HFF-Myc (cell line): ENCODE measurements around the gene MIA2.

Source experiments
- DNase-seq: peaks from one replicate; pipeline ENCODE4 v3.0.0-alpha.2; 2011; ENCODE audit warnings: low read depth; ENCODE audit errors: extremely low read depth
- H3K4me3 ChIP-seq: replicated peaks from 2 replicates; pipeline ENCODE4 v1.5.1; 2011; ENCODE audit warnings: low read depth, mild to moderate bottlenecking, control low read depth, low read length
- TF ChIP-seq, protein P1 (sequence below): IDR thresholded peaks from 2 replicates; pipeline ENCODE4 v1.5.1; 2012; ENCODE audit warnings: mild to moderate bottlenecking, low read depth, low read length, control low read depth; ENCODE audit errors: missing control alignments

Gene MIA2

DNA sequence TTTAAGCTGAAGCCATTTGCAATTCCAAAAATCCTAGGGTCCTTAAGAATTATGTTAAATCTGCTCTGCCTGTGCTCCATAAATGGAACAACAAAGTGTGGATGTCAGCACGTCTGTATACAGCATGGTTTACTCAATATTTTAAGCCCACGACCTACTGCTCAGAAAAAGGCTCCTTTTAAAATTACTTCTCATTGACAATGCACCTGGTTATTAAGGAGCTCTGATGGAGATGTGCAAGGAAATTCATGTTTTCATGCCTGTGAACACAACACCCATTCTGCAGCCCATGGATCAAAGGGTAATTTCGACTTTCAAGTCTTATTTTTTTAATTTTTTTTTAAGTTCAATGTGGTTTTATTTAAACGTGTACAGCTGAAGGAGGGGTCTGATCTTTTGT is 150.5 kb downstream of the MIA2 start:
- TF ChIP-seq, protein P1, sequence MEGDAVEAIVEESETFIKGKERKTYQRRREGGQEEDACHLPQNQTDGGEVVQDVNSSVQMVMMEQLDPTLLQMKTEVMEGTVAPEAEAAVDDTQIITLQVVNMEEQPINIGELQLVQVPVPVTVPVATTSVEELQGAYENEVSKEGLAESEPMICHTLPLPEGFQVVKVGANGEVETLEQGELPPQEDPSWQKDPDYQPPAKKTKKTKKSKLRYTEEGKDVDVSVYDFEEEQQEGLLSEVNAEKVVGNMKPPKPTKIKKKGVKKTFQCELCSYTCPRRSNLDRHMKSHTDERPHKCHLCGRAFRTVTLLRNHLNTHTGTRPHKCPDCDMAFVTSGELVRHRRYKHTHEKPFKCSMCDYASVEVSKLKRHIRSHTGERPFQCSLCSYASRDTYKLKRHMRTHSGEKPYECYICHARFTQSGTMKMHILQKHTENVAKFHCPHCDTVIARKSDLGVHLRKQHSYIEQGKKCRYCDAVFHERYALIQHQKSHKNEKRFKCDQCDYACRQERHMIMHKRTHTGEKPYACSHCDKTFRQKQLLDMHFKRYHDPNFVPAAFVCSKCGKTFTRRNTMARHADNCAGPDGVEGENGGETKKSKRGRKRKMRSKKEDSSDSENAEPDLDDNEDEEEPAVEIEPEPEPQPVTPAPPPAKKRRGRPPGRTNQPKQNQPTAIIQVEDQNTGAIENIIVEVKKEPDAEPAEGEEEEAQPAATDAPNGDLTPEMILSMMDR, result no peak

DNA sequence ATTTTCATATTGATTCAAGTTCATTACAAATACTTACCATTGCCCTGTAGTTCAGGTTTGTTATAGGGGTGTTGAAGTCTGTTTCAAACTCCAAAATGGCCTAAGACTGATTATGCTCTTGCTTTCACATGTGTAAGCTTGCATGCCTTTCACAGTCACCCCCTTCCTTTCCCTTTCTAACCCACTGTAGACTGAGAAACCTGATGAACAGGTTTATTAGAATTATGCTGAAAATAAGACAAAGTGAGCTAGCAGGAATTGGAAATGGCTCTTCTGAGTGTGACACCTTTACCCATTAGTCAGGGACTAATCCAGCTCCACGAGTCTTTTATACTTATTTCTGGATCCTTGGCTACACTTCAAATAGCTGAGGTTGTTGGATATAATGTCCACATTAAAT is 159.6 kb downstream of the MIA2 start:
- no peak for DNase-seq
- no peak overlapping the region for H3K4me3 ChIP-seq
- TF ChIP-seq, protein P1, result no peak

More for the DNA sequence above, 150.5 kb downstream of the MIA2 start:
- no peak for DNase-seq
- no peak overlapping the region for H3K4me3 ChIP-seq

DNA sequence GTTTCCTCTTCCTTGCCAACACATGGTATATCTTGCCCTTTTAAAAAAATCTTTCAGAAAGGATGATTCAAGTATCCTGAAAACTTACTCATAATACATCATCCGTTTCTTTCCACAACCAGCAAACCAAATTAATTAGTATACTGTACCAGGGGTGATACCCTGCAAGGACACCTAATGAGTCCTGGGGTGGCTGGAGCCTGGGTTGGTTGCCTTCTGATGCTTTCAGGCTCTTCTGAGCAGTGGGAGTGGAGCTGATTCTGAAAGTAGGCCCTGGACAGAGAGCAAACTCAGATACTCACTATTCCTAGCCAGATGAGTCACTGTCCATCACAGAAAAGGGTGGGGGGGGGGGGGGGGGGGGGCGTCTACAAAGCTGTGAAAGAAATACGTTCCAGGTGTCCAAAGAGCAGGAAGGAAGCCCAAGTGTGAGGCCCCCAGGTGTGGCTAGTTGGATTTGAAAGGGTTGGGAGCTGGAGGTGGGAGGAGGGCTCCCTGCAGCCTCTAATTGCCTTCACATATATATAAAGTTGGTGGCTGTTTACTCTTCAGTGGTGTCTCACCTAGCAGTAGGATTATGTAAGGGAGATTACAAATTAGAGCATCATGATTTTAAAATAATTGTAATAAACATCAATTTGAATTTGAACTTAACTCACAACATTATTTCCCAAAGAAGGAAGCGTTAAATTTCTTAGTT is 162.0 kb downstream of the MIA2 start:
- DNase-seq, result no peak
- TF ChIP-seq, protein P1, result no peak
- no peak overlapping the region for H3K4me3 ChIP-seq

DNA sequence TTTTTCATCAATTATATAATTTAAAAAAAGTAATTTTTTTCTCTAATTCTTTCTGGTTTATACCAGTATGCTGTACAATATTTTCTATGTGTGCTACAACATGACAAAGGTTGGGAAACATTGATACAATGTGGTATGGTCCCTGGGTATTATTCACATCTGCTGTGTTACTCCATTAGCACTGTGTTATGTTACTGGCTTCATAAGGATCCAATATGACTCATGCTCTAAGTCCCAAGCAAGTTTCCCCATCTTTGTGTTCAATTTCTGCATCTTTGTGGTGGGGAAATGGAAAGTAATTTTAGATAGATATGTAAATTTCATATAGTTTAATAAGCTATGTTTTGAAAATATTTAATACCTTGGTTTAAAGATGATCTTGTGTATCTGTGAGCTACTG is 162.7 kb downstream of the MIA2 start:
- TF ChIP-seq, protein P1, result no peak
- no peak overlapping the region for H3K4me3 ChIP-seq
- no peak for DNase-seq

DNA sequence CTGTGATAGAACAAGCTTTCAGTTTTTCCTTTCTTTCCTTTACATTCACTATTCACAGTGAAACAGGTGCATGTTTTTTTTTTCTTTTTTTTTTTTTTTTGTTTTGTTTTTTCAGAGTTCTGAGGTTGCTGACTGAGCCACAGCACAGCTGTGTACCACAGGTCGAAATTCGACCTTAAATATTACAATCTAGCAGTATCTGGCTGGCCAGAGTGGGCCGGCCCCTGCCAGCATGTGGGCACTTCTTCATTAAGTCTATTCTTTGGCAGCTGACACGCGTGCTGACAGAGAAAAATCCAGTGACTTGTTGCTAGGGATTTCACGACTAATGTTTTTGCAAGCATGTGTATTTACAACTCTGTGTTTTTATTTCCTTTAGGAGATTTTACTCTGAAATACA is 164.7 kb downstream of the MIA2 start:
- no peak for DNase-seq
- TF ChIP-seq, protein P1, result no peak
- H3K4me3 ChIP-seq, result no peak overlapping the region

DNA sequence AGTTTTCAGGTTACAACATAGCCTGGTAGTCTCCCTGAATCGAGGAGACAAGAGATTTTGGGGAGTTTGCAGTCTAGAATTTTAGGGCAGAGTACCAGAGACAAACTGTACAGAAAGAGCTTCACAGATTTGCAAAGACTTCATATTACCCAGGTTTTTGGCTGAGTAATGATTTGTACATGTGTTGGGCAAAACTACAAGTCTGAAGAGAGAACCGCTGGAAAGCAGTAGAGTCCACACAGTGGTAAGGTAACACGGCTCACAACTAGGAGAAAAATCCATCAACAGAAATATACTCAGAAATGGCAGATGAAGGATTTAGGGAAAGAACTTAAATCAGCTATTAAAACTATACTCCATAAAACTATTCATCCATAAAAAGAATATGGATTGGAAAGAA is 172.8 kb downstream of the MIA2 start:
- DNase-seq, result no peak
- H3K4me3 ChIP-seq, result no peak overlapping the region
- TF ChIP-seq, protein P1, result no peak

DNA sequence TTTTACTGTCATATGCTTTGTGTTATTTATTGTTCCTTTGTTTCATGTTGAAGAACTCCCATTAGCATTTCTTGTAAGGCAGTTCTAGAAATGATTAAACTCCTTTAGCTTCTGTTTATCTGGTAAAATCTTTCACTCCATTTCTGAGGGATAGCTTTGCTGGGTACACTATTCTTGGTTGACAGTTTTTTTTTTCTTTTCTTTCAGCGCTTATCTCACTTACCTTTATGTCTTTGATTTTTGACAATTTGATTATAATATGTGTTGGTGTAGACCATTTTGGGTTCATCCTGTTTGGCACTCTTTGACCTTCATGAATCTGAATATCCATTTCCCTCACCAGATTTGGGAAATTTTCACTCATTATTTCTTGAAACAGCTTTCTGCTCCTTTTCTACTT is 182.4 kb downstream of the MIA2 start:
- no peak overlapping the region for H3K4me3 ChIP-seq
- TF ChIP-seq, protein P1, result no peak

More for the DNA sequence above, 182.4 kb downstream of the MIA2 start:
- DNase-seq, result no peak
